GM12878 (cell line): ENCODE measurements around the gene TAB2. TPM values are rescaled to one million over a fixed set of nuclear protein-coding genes. Genes with fewer than 3 reads are reported as not detected.

Source experiments
- ATAC-seq: fragments of 200-7000 bp; cut with Tn5 transposase; 3 replicates; pipeline ENCODE4 v1.9.1; 2020; ENCODE audit warnings: mild to moderate bottlenecking, moderate library complexity
- BruUV-seq: library from RNA; stranded (reverse); fragments of 400-500 nt; replicated peaks from 2 replicates; lab custom pipeline; 2021; lab: Mats Ljungman, UMichigan
- CTCF ChIA-PET: fragments of 300-600 bp; sonication (Branson Sonifier 250); formaldehyde crosslinking; extraction: SDS; loops from one replicate; lab custom pipeline; 2021; ENCODE audit warnings: inconsistent platforms; lab: Yijun Ruan, JAX
- POLR2A ChIA-PET: fragments of 350-600 bp; formaldehyde crosslinking; extraction: SDS; loops from one replicate; lab custom pipeline; 2021; ENCODE audit warnings: inconsistent platforms; lab: Charles Lee
- RAD21 ChIA-PET: fragments of 300-600 bp; sonication (Branson Sonifier 250); formaldehyde crosslinking; loops from one replicate; lab custom pipeline; 2023; ENCODE audit warnings: antibody characterized with exemption; ENCODE audit not compliant: unreplicated experiment; lab: Charles Lee
- SMC1A ChIA-PET: fragments of 300-600 bp; sonication (Branson Sonifier 250); formaldehyde crosslinking; loops from one replicate; lab custom pipeline; 2023; ENCODE audit not compliant: unreplicated experiment, uncharacterized antibody; lab: Charles Lee
- DNase-seq: peaks from one replicate; pipeline ENCODE4 v3.0.0-alpha.2; 2011; ENCODE audit warnings: low read depth, low spot score
- FAIRE-seq: peaks from 3 replicates; lab custom pipeline; 2011; peaks lifted over from hg19 to GRCh38; lab: Jason Lieb, UNC
- H2AFZ ChIP-seq: 2 replicates; pipeline ENCODE4 v1.6.0; 2011; ENCODE audit warnings: low read depth, low read length, control low read depth; ENCODE audit not compliant: control insufficient read depth
- H3K27ac ChIP-seq: 2 replicates; pipeline ENCODE4 v1.5.1; 2011; ENCODE audit warnings: control low read depth; ENCODE audit not compliant: control insufficient read depth, insufficient read depth
- H3K27me3 ChIP-seq, 2 experiments: replicated peaks in 1 of 2; 2 replicates each; pipeline versions ENCODE4 v1.6.0 to v1.6.1; 2011; ENCODE audit warnings: low read length in 1 of 2; ENCODE audit not compliant: control insufficient read depth in 2 of 2, insufficient read depth in 2 of 2
- H3K36me3 ChIP-seq, 2 experiments: 2 replicates each; pipeline ENCODE4 v1.5.1; 2011; ENCODE audit warnings: low read length in 1 of 2; ENCODE audit not compliant: control insufficient read depth in 2 of 2, insufficient read depth in 2 of 2
- H3K4me1 ChIP-seq: 2 replicates; pipeline ENCODE4 v1.6.1; 2011; ENCODE audit warnings: mild to moderate bottlenecking, low read length, moderate library complexity, mixed read lengths; ENCODE audit not compliant: control insufficient read depth, insufficient read depth
- H3K4me2 ChIP-seq: 2 replicates; pipeline ENCODE4 v1.6.0; 2011; ENCODE audit warnings: control low read depth; ENCODE audit not compliant: control insufficient read depth, insufficient read depth
- H3K4me3 ChIP-seq: fragments of 200-600 bp; sonication (generic); 2 replicates; pipeline ENCODE4 v1.5.1; 2016
- H3K79me2 ChIP-seq: 2 replicates; pipeline ENCODE4 v1.6.0; 2011; ENCODE audit warnings: low read length; ENCODE audit not compliant: control insufficient read depth, insufficient read depth
- H3K9ac ChIP-seq: 2 replicates; pipeline ENCODE4 v1.8.0; 2011; ENCODE audit warnings: low read length, control low read depth, mixed read lengths; ENCODE audit not compliant: control insufficient read depth, insufficient read depth
- H3K9me3 ChIP-seq: replicated peaks from 3 replicates; pipeline ENCODE4 v1.5.1; 2011; ENCODE audit warnings: mild to moderate bottlenecking, low read length; ENCODE audit not compliant: control insufficient read depth, insufficient read depth
- H4K20me1 ChIP-seq: 2 replicates; pipeline ENCODE4 v1.6.0; 2011; ENCODE audit not compliant: control insufficient read depth, insufficient read depth
- CHD1 ChIP-seq: IDR thresholded peaks from 2 replicates; pipeline ENCODE4 v1.6.1; 2012; ENCODE audit warnings: low read depth, low read length, improper control_type of control experiment
- CHD4 ChIP-seq: fragments of 200-600 bp; sonication (generic); IDR thresholded peaks from 2 replicates; pipeline ENCODE4 v1.6.1; 2016; ENCODE audit warnings: mild to moderate bottlenecking
- HDAC2 ChIP-seq: fragments of 200-600 bp; sonication (generic); IDR thresholded peaks from 2 replicates; pipeline ENCODE4 v1.6.1; 2017
- NR2C2 ChIP-seq: IDR thresholded peaks from 2 replicates; pipeline ENCODE4 v1.6.1; 2011; ENCODE audit warnings: borderline replicate concordance, low read depth; ENCODE audit not compliant: control insufficient read depth, insufficient read length
- TCF7 ChIP-seq: IDR thresholded peaks from 2 replicates; pipeline ENCODE4 v1.6.1; 2014; ENCODE audit warnings: antibody characterized with exemption, borderline replicate concordance
- ZNF207 ChIP-seq: fragments of 450-650 bp; IDR thresholded peaks from 2 replicates; pipeline ENCODE4 v1.6.1; 2014; ENCODE audit warnings: antibody characterized with exemption, mild to moderate bottlenecking, borderline replicate concordance
- WGBS: methylation state at CpG from one replicate; pipeline ENCODE4 v1.1.6; 2016; ENCODE audit warnings: low lambda C conversion rate; ENCODE audit not compliant: insufficient replicate concordance, insufficient coverage; ENCODE audit errors: missing lambda C conversion rate; 5-methylcytosine and 5-hydroxymethylcytosine counted together
- in situ Hi-C: fragments of 300-500 bp; cut with MboI; formaldehyde crosslinking; loops from 9 replicates; pipeline ENCODE4 v1.14.3; 2018; ENCODE audit warnings: mixed read lengths
- intact Hi-C: fragments of 100-400 bp; cut with micrococcal nuclease; formaldehyde crosslinking; loops from one replicate; pipeline ENCODE4 v1.14.2; 2022; ENCODE audit not compliant: unreplicated experiment
- polyA plus RNA-seq, 11 experiments: library from polyadenylated mRNA; depleted of rRNA in 4 of 11; unstranded in 6 of 11; stranded (reverse) in 5 of 11; fragments of >200 nt; fragmentation: Nextera tagmentation in 4 of 11; fragmentation: Illumina TruSeq in 1 of 11; extraction: Ambion mirVana in 4 of 11; extraction: Trizol in 1 of 11; gene quantifications; 1 replicate in 1 of 11; 2 replicates in 10 of 11; pipeline versions ENCODE4 v1.2.1 to v1.2.3, GENCODE V29; 2011 to 2016; ENCODE audit warnings: inconsistent platforms in 2 of 11, missing spikeins in 2 of 11, low read depth in 1 of 11
- total RNA-seq, 4 experiments: library from RNA; depleted of rRNA in 3 of 4; stranded (reverse); fragments of >200 nt in 3 of 4; fragmentation: Illumina TruSeq in 1 of 4; extraction: Trizol in 1 of 4; gene quantifications; 2 replicates each; pipeline versions ENCODE4 v1.2.1 to v1.2.3, GENCODE V29; 2013 to 2021
- TF ChIP-seq, protein P1 (sequence below): fragments of 450-650 bp; IDR thresholded peaks from 2 replicates; pipeline ENCODE4 v1.6.1; 2014; ENCODE audit warnings: mild to moderate bottlenecking
- TF ChIP-seq, protein P2 (sequence below): IDR thresholded peaks from 2 replicates; pipeline ENCODE4 v1.6.1; 2012; ENCODE audit warnings: low read length, inconsistent platforms
- TF ChIP-seq, protein P3 (sequence below): fragments of 450-650 bp; IDR thresholded peaks from 2 replicates; pipeline ENCODE4 v1.6.1; 2018; ENCODE audit warnings: borderline replicate concordance, mild to moderate bottlenecking; ENCODE audit not compliant: partially characterized antibody
- TF ChIP-seq, protein P4 (sequence below): fragments of 450-650 bp; formaldehyde crosslinking; IDR thresholded peaks from 2 replicates; pipeline ENCODE4 v1.5.0; 2022; ENCODE audit warnings: mild to moderate bottlenecking, missing genetic modification characterization

TAB2 gene
- total and polyA plus RNA-seq, 10 of the 15 experiments (the other 5 are each of a cell fraction or from before 2014, with no cell fraction given) = 8.9 to 66.3 (median 23.0) TPM

DNA sequence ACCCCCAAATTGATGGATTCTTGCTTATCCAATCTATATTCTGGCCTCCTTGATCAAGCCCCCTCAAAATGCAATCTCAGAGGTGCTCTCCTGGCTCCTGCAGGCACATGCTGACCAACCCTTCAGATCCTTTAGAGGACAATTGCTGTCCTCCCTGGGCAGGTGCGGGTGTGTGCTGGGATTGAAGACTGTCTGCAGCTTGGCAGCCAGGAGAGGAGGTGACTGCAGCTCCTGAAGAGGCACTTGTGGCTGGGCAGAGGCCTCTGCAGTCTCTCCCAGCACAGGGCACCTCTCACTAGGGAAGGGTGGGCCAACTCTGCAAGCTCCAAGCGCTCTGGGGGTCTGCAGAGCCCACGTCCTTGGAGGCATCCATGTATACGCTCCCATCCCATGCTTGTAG lies 111.1 kb downstream of the TAB2 start:
- ChIA-PET SMC1A (interaction anchor here (0.5 to 8.1 kb wide), 11 partner anchors 15 to 739 kb away, joined by 3 to 135 read pairs (median 3); no protein-coding TSS in a partner anchor), RAD21 (interaction anchor here (0.7 to 2.7 kb wide), 9 partner anchors 90 to 851 kb away, joined by 3 to 7 read pairs (median 4); no protein-coding TSS in a partner anchor), CTCF (interaction anchor here (1.0 to 8.0 kb wide), 9 partner anchors 9 to 869 kb away, joined by 3 to 169 read pairs (median 7); no protein-coding TSS in a partner anchor), POLR2A (no interaction called here)
- no TSS peak for BruUV-seq
- intact Hi-C loops = no loop called here
- in situ Hi-C loops = loop anchor here (5.0 to 25.0 kb wide), 4 partner anchors 346 to 856 kb away; no protein-coding TSS in a partner anchor
- WGBS = 59% methylated on average over 4 of the region's 4 CpGs
- Histone ChIP-seq H2AFZ (no peak overlapping the region), H3K79me2 (no peaks in the 10 kb centered on the region), H3K27ac (no peak overlapping the region), H3K4me2 (no peak overlapping the region), H4K20me1 (no peaks in the 10 kb centered on the region), H3K4me3 (no peak overlapping the region), H3K4me1 (no peaks in the 10 kb centered on the region), H3K27me3 (no peaks in the 10 kb centered on the region; a peak in 1 of 4 replicates), H3K9ac (no peak overlapping the region), H3K9me3 (no peaks in the 10 kb centered on the region), H3K36me3 (no peaks in the 10 kb centered on the region)
- FAIRE-seq (no peak), ATAC-seq (no peak), DNase-seq (no peak)
- TF ChIP-seq, protein P1, sequence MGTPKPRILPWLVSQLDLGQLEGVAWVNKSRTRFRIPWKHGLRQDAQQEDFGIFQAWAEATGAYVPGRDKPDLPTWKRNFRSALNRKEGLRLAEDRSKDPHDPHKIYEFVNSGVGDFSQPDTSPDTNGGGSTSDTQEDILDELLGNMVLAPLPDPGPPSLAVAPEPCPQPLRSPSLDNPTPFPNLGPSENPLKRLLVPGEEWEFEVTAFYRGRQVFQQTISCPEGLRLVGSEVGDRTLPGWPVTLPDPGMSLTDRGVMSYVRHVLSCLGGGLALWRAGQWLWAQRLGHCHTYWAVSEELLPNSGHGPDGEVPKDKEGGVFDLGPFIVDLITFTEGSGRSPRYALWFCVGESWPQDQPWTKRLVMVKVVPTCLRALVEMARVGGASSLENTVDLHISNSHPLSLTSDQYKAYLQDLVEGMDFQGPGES = no peak
- TF ChIP-seq CHD4 (no peak), ZNF207 (no peak), CHD1 (no peak), TCF7 (no peak), NR2C2 (no peak), HDAC2 (no peak)
- TF ChIP-seq, protein P2, sequence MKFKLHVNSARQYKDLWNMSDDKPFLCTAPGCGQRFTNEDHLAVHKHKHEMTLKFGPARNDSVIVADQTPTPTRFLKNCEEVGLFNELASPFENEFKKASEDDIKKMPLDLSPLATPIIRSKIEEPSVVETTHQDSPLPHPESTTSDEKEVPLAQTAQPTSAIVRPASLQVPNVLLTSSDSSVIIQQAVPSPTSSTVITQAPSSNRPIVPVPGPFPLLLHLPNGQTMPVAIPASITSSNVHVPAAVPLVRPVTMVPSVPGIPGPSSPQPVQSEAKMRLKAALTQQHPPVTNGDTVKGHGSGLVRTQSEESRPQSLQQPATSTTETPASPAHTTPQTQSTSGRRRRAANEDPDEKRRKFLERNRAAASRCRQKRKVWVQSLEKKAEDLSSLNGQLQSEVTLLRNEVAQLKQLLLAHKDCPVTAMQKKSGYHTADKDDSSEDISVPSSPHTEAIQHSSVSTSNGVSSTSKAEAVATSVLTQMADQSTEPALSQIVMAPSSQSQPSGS = no peak
- TF ChIP-seq, protein P3, sequence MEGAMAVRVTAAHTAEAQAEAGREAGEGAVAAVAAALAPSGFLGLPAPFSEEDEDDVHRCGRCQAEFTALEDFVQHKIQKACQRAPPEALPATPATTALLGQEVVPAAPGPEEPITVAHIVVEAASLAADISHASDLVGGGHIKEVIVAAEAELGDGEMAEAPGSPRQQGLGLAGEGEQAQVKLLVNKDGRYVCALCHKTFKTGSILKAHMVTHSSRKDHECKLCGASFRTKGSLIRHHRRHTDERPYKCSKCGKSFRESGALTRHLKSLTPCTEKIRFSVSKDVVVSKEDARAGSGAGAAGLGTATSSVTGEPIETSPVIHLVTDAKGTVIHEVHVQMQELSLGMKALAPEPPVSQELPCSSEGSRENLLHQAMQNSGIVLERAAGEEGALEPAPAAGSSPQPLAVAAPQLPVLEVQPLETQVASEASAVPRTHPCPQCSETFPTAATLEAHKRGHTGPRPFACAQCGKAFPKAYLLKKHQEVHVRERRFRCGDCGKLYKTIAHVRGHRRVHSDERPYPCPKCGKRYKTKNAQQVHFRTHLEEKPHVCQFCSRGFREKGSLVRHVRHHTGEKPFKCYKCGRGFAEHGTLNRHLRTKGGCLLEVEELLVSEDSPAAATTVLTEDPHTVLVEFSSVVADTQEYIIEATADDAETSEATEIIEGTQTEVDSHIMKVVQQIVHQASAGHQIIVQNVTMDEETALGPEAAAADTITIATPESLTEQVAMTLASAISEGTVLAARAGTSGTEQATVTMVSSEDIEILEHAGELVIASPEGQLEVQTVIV = no peak
- TF ChIP-seq, protein P4, sequence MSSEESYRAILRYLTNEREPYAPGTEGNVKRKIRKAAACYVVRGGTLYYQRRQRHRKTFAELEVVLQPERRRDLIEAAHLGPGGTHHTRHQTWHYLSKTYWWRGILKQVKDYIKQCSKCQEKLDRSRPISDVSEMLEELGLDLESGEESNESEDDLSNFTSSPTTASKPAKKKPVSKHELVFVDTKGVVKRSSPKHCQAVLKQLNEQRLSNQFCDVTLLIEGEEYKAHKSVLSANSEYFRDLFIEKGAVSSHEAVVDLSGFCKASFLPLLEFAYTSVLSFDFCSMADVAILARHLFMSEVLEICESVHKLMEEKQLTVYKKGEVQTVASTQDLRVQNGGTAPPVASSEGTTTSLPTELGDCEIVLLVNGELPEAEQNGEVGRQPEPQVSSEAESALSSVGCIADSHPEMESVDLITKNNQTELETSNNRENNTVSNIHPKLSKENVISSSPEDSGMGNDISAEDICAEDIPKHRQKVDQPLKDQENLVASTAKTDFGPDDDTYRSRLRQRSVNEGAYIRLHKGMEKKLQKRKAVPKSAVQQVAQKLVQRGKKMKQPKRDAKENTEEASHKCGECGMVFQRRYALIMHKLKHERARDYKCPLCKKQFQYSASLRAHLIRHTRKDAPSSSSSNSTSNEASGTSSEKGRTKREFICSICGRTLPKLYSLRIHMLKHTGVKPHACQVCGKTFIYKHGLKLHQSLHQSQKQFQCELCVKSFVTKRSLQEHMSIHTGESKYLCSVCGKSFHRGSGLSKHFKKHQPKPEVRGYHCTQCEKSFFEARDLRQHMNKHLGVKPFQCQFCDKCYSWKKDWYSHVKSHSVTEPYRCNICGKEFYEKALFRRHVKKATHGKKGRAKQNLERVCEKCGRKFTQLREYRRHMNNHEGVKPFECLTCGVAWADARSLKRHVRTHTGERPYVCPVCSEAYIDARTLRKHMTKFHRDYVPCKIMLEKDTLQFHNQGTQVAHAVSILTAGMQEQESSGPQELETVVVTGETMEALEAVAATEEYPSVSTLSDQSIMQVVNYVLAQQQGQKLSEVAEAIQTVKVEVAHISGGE = no peak
